Fibroblast of lung (primary cell): ENCODE measurements around the gene PALLD. TPM values are rescaled to one million over a fixed set of nuclear protein-coding genes. Genes with fewer than 3 reads are reported as not detected.
A peak's percentile ranks its signal among the peaks of the same experiment; 100 is the strongest.

Experiments used
- DNase-seq, 2 donors: peaks; one replicate each; pipeline versions ENCODE4 v3.0.0 to v3.0.0-alpha.2; 2010; ENCODE audit warnings: low read depth in 2 of 2
- H2AFZ ChIP-seq: 2 replicates; pipeline ENCODE4 v1.5.1; 2012; ENCODE audit warnings: low read length, control low read depth, inconsistent platforms
- H3K27ac ChIP-seq: 2 replicates; pipeline ENCODE4 v1.5.1; 2011; ENCODE audit warnings: low read length, control low read depth; ENCODE audit not compliant: insufficient read depth
- H3K27me3 ChIP-seq: 2 replicates; pipeline ENCODE4 v1.5.1; 2011; ENCODE audit warnings: mild to moderate bottlenecking, low read length; ENCODE audit not compliant: control insufficient read depth, insufficient read depth
- H3K36me3 ChIP-seq: 2 replicates; pipeline ENCODE4 v1.5.1; 2011; ENCODE audit warnings: low read length; ENCODE audit not compliant: control insufficient read depth, insufficient read depth
- H3K4me1 ChIP-seq: 2 replicates; pipeline ENCODE4 v1.5.1; 2011; ENCODE audit warnings: low read length; ENCODE audit not compliant: control insufficient read depth, insufficient read depth; ENCODE audit errors: extremely low read depth
- H3K4me2 ChIP-seq: 2 replicates; pipeline ENCODE4 v1.5.1; 2011; ENCODE audit warnings: low read length, control low read depth; ENCODE audit not compliant: insufficient read depth; ENCODE audit errors: extremely low read depth
- H3K4me3 ChIP-seq, 4 experiments: fragments of 200-600 bp in 1 of 4; sonication (generic) in 1 of 4; replicated peaks in 1 of 4; 2 replicates each; pipeline ENCODE4 v1.5.1; 2011 to 2016; ENCODE audit warnings: low read length in 4 of 4, low read depth in 3 of 4, mild to moderate bottlenecking in 3 of 4, control low read depth in 2 of 4, inconsistent platforms in 1 of 4, mixed read lengths in 1 of 4; ENCODE audit not compliant: insufficient read depth in 1 of 4; ENCODE audit errors: control extremely low read depth in 1 of 4
- H3K79me2 ChIP-seq: 2 replicates; pipeline ENCODE4 v1.5.1; 2012; ENCODE audit warnings: mild to moderate bottlenecking, low read length, inconsistent platforms; ENCODE audit not compliant: control insufficient read depth, insufficient read depth
- H3K9ac ChIP-seq: 2 replicates; pipeline ENCODE4 v1.5.1; 2011; ENCODE audit warnings: mild to moderate bottlenecking, low read length, control low read depth; ENCODE audit not compliant: insufficient read depth
- H3K9me3 ChIP-seq: 2 replicates; pipeline ENCODE4 v1.5.1; 2012; ENCODE audit warnings: low read depth, low read length; ENCODE audit not compliant: control insufficient read depth, insufficient read depth
- H4K20me1 ChIP-seq: 2 replicates; pipeline ENCODE4 v1.5.1; 2011; ENCODE audit warnings: low read length; ENCODE audit not compliant: control insufficient read depth, insufficient read depth; ENCODE audit errors: extremely low read depth
- CTCF ChIP-seq, 2 donors: IDR thresholded peaks in 1 of 2; conservative IDR thresholded peaks in 1 of 2; 1 replicate in 1 of 2; 2 replicates in 1 of 2; pipeline ENCODE4 v1.5.1; 2011 to 2012; ENCODE audit warnings: low read length in 2 of 2, control low read depth in 1 of 2, inconsistent platforms in 1 of 2, low read depth in 1 of 2, mild to moderate bottlenecking in 1 of 2
- EZH2 ChIP-seq: IDR thresholded peaks from 2 replicates; pipeline ENCODE4 v1.5.1; 2012; ENCODE audit warnings: low read length, control low read depth, mild to moderate bottlenecking; ENCODE audit errors: missing control alignments
- polyA plus RNA-seq, 2 donors: library from polyadenylated mRNA; depleted of rRNA in 1 of 2; stranded (reverse) in 1 of 2; unstranded in 1 of 2; fragments of >200 nt; gene quantifications; 2 replicates each; pipeline ENCODE4 v1.2.1, GENCODE V29; 2011 to 2012; ENCODE audit warnings: missing spikeins in 1 of 2
- total RNA-seq: library from RNA; depleted of rRNA; stranded (reverse); fragments of >200 nt; gene quantifications from 2 replicates; pipeline ENCODE4 v1.2.1, GENCODE V29; 2014

Gene PALLD
- total and polyA plus RNA-seq, 2 donors (not counting 1 experiment from before 2014, with no cell fraction given): 200 to 205 TPM

GRCh38 chr4:168483811-168484210 lies 13.0 kb upstream of the PALLD start:
- H3K4me1 ChIP-seq: peaks cover 30% of the 10 kb centered on the region
- no peaks in the 10 kb centered on the region for H3K27me3 ChIP-seq
- no peak overlapping the region for H3K4me2 ChIP-seq
- TF ChIP-seq EZH2 (no peak), CTCF (conservative IDR thresholded peaks at IDR 0.05 in 1 of 2, IDR thresholded peaks at IDR 0.05 in 1 of 2; ENCODE audit: low read depth in 1 of 2, low read length in 2 of 2) (no peak)
- peaks cover 5% of the 10 kb centered on the region for H3K79me2 ChIP-seq
- no peaks in the 10 kb centered on the region for H4K20me1 ChIP-seq
- no peaks in the 10 kb centered on the region for H3K9me3 ChIP-seq
- H3K27ac ChIP-seq: peak overlapping the region; percentile 40
- no peak overlapping the region for H2AFZ ChIP-seq
- H3K4me3 ChIP-seq: no peak overlapping the region
- peak in 1 of 2 donors; percentile 83 for DNase-seq
- H3K36me3 ChIP-seq: no peaks in the 10 kb centered on the region
- H3K9ac ChIP-seq: no peak overlapping the region

- Histone ChIP-seq H3K9ac (no peak overlapping the region), H3K27ac (peak overlapping the region; percentile 40)
Observed at GRCh38 chr4:168484626-168485025, 12.2 kb upstream of the PALLD start.

GRCh38 chr4:168485156-168485910 lies 11.5 kb upstream of the PALLD start:
- Histone ChIP-seq H3K9ac (no peak overlapping the region), H4K20me1 (no peaks in the 10 kb centered on the region), H3K79me2 (no peaks in the 10 kb centered on the region), H3K27ac (no peak overlapping the region), H3K4me1 (peaks cover 30% of the 10 kb centered on the region), H3K4me2 (no peak overlapping the region), H3K4me3 (no peak overlapping the region), H3K9me3 (no peaks in the 10 kb centered on the region), H2AFZ (no peak overlapping the region), H3K36me3 (no peaks in the 10 kb centered on the region), H3K27me3 (no peaks in the 10 kb centered on the region)
- no peak for TF ChIP-seq EZH2
- no peak for TF ChIP-seq CTCF (conservative IDR thresholded peaks at IDR 0.05 in 1 of 2, IDR thresholded peaks at IDR 0.05 in 1 of 2; ENCODE audit: low read depth in 1 of 2, low read length in 2 of 2)
- no peak for DNase-seq

More at GRCh38 chr4:168484626-168485025, 12.2 kb upstream of the PALLD start:
- H3K36me3 ChIP-seq: no peaks in the 10 kb centered on the region
- no peaks in the 10 kb centered on the region for H3K9me3 ChIP-seq
- H3K27me3 ChIP-seq: no peaks in the 10 kb centered on the region
- TF ChIP-seq CTCF (conservative IDR thresholded peaks at IDR 0.05 in 1 of 2, IDR thresholded peaks at IDR 0.05 in 1 of 2; ENCODE audit: low read depth in 1 of 2, low read length in 2 of 2) (no peak), EZH2 (no peak)
- H3K4me1 ChIP-seq: peaks cover 30% of the 10 kb centered on the region
- no peak overlapping the region for H3K4me2 ChIP-seq
- peaks cover 2% of the 10 kb centered on the region for H3K79me2 ChIP-seq
- H2AFZ ChIP-seq: no peak overlapping the region
- no peaks in the 10 kb centered on the region for H4K20me1 ChIP-seq
- no peak overlapping the region for H3K4me3 ChIP-seq
- DNase-seq: peak; percentile 75 to 80
